Neural cell (in vitro differentiated cells): ENCODE results near the gene CCDC15. TPM values are rescaled to one million over a fixed set of nuclear protein-coding genes. Genes with fewer than 3 reads are reported as not detected.

Experiments used
- H2AFZ ChIP-seq: fragments of 200-600, 300-800 bp; sonication (generic), shearing (Covaris generic); 2 replicates; pipeline ENCODE4 v1.6.0; 2014; ENCODE audit warnings: low read depth, mild to moderate bottlenecking, antibody characterized with exemption, low read length, moderate library complexity
- H3F3A ChIP-seq: fragments of 200-600 bp; shearing (Covaris generic); 2 replicates; pipeline ENCODE4 v1.6.1; 2016; ENCODE audit warnings: mild to moderate bottlenecking, moderate library complexity, mixed read lengths, antibody characterized with exemption, low read length; ENCODE audit not compliant: insufficient read depth, poor library complexity, severe bottlenecking
- H3K27ac ChIP-seq: fragments of 200-600, 300-800 bp; sonication (generic), shearing (Covaris generic); 2 replicates; pipeline ENCODE4 v1.5.1; 2014; ENCODE audit warnings: mild to moderate bottlenecking, low read length, moderate library complexity
- H3K27me3 ChIP-seq: fragments of 300-800, 200-600 bp; sonication (generic), shearing (Covaris generic); 2 replicates; pipeline ENCODE4 v1.6.0; 2014; ENCODE audit warnings: mild to moderate bottlenecking, low read depth, low read length, moderate library complexity; ENCODE audit not compliant: insufficient read depth
- H3K36me3 ChIP-seq: fragments of 300-800, 200-600 bp; sonication (generic), shearing (Covaris generic); 2 replicates; pipeline ENCODE4 v1.5.1; 2014; ENCODE audit warnings: mild to moderate bottlenecking, antibody characterized with exemption, low read length, moderate library complexity; ENCODE audit not compliant: insufficient read depth
- H3K4me2 ChIP-seq: fragments of 300-800, 200-600 bp; sonication (generic), shearing (Covaris generic); 2 replicates; pipeline ENCODE4 v1.6.0; 2014; ENCODE audit warnings: mild to moderate bottlenecking, low read length
- H3K4me3 ChIP-seq: fragments of 300-800, 200-600 bp; sonication (generic), shearing (Covaris generic); 2 replicates; pipeline ENCODE4 v1.5.1; 2014; ENCODE audit warnings: mild to moderate bottlenecking, low read length, moderate library complexity
- H3K79me2 ChIP-seq: fragments of 200-600 bp; shearing (Covaris generic); replicated peaks from 2 replicates; pipeline ENCODE4 v1.6.0; 2014; ENCODE audit warnings: mild to moderate bottlenecking, low read length, moderate library complexity; ENCODE audit not compliant: insufficient read depth
- H3K9ac ChIP-seq: fragments of 300-800, 200-600 bp; sonication (generic), shearing (Covaris generic); 2 replicates; pipeline ENCODE4 v1.6.1; 2016; ENCODE audit warnings: mild to moderate bottlenecking, low read length, mixed read lengths
- H3K9me2 ChIP-seq: fragments of 200-600 bp; shearing (Covaris generic); 2 replicates; pipeline ENCODE4 v1.6.1; 2016; ENCODE audit warnings: mild to moderate bottlenecking, low read length, mixed read lengths; ENCODE audit not compliant: insufficient read depth
- H3K9me3 ChIP-seq: fragments of 200-600, 300-800 bp; sonication (generic), shearing (Covaris generic); 2 replicates; pipeline ENCODE4 v1.6.1; 2016; ENCODE audit warnings: mild to moderate bottlenecking, mixed run types, low read length, moderate library complexity, mixed read lengths
- H4K20me1 ChIP-seq: fragments of 200-600 bp; shearing (Covaris generic); 2 replicates; pipeline ENCODE4 v1.6.1; 2016; ENCODE audit warnings: mild to moderate bottlenecking, mixed run types; ENCODE audit not compliant: insufficient read depth
- EP300 ChIP-seq: fragments of 450-650 bp; conservative IDR thresholded peaks from 2 replicates; pipeline ENCODE4 v1.6.1; 2014; ENCODE audit warnings: antibody characterized with exemption, mild to moderate bottlenecking, moderate library complexity; ENCODE audit not compliant: poor library complexity, severe bottlenecking
- EZH2 ChIP-seq: fragments of 200-600, 300-800 bp; shearing (Covaris generic), sonication (generic); IDR thresholded peaks from 2 replicates; pipeline ENCODE4 v1.6.1; 2014; ENCODE audit warnings: antibody characterized with exemption, low read length, borderline replicate concordance, mild to moderate bottlenecking; ENCODE audit not compliant: insufficient read depth, poor library complexity, severe bottlenecking
- MXI1 ChIP-seq: fragments of 450-650 bp; conservative IDR thresholded peaks from 2 replicates; pipeline ENCODE4 v1.6.1; 2014; ENCODE audit warnings: antibody characterized with exemption, mild to moderate bottlenecking; ENCODE audit not compliant: poor library complexity, severe bottlenecking
- POLR2AphosphoS5 ChIP-seq: IDR thresholded peaks from 2 replicates; pipeline ENCODE4 v1.6.1; 2012
- RAD21 ChIP-seq: fragments of 450-650 bp; conservative IDR thresholded peaks from 2 replicates; pipeline ENCODE4 v1.6.1; 2014; ENCODE audit warnings: antibody characterized with exemption, mild to moderate bottlenecking, moderate library complexity
- REST ChIP-seq: IDR thresholded peaks from 2 replicates; pipeline ENCODE4 v1.6.1; 2012; ENCODE audit warnings: borderline replicate concordance
- SMC3 ChIP-seq: fragments of 450-650 bp; conservative IDR thresholded peaks from 2 replicates; pipeline ENCODE4 v1.6.1; 2014; ENCODE audit warnings: antibody characterized with exemption, mild to moderate bottlenecking, moderate library complexity; ENCODE audit not compliant: poor library complexity
- TAF1 ChIP-seq: IDR thresholded peaks from 2 replicates; pipeline ENCODE4 v1.6.1; 2012; ENCODE audit warnings: low read depth
- polyA plus RNA-seq: library from polyadenylated mRNA; depleted of rRNA; stranded (reverse); fragments of >200 nt; gene quantifications from 2 replicates; pipeline ENCODE4 v1.2.3, GENCODE V29; 2014
- TF ChIP-seq, protein P1 (sequence below): fragments of 450-650 bp; IDR thresholded peaks from 2 replicates; pipeline ENCODE4 v1.5.1; 2014; ENCODE audit warnings: antibody characterized with exemption, mild to moderate bottlenecking, moderate library complexity; ENCODE audit not compliant: poor library complexity, severe bottlenecking

The CCDC15 gene
- polyA plus RNA-seq, 1 donor from 2014 or later: 2.5 TPM

DNA sequence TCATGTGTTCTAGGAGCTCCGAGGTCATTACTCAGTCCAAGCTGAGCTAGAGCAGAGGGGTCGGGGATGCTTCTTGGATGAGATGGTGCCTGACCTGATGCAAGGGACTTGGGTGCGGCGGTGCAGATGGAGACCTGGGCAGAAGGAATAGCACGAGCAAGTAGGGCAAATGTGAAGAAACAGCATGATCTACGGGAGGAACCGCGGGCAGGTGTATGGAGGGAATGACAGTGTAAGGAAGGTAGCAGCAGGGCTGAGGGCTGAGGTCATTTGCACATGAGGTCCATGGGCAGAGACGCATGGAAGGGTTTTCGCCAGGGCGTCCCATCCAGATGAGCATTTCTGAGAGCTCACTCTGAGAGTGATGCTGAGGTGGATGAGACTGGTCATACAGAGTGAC, 124.0 kb downstream of the CCDC15 start:
- no peak for TF ChIP-seq MXI1
- TF ChIP-seq RAD21: no peak
- no peak for TF ChIP-seq EP300
- no peak for TF ChIP-seq SMC3
- TF ChIP-seq, protein P1, sequence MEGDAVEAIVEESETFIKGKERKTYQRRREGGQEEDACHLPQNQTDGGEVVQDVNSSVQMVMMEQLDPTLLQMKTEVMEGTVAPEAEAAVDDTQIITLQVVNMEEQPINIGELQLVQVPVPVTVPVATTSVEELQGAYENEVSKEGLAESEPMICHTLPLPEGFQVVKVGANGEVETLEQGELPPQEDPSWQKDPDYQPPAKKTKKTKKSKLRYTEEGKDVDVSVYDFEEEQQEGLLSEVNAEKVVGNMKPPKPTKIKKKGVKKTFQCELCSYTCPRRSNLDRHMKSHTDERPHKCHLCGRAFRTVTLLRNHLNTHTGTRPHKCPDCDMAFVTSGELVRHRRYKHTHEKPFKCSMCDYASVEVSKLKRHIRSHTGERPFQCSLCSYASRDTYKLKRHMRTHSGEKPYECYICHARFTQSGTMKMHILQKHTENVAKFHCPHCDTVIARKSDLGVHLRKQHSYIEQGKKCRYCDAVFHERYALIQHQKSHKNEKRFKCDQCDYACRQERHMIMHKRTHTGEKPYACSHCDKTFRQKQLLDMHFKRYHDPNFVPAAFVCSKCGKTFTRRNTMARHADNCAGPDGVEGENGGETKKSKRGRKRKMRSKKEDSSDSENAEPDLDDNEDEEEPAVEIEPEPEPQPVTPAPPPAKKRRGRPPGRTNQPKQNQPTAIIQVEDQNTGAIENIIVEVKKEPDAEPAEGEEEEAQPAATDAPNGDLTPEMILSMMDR: no peak
- no peak for TF ChIP-seq EZH2
- TF ChIP-seq POLR2AphosphoS5: no peak
- TF ChIP-seq REST: no peak
- no peak for TF ChIP-seq TAF1
- H3K36me3 ChIP-seq: no peaks in the 10 kb centered on the region
- H3K9ac ChIP-seq: no peak overlapping the region
- no peaks in the 10 kb centered on the region for H3K9me2 ChIP-seq
- H3F3A ChIP-seq: no peaks in the 10 kb centered on the region
- no peaks in the 10 kb centered on the region for H3K27me3 ChIP-seq
- H3K9me3 ChIP-seq: no peaks in the 10 kb centered on the region
- no peak overlapping the region for H2AFZ ChIP-seq
- no peak overlapping the region for H3K4me3 ChIP-seq
- no peaks in the 10 kb centered on the region for H3K79me2 ChIP-seq
- H3K27ac ChIP-seq: no peak overlapping the region
- H4K20me1 ChIP-seq: no peaks in the 10 kb centered on the region
- no peak overlapping the region for H3K4me2 ChIP-seq

GRCh38 chr11:125078516-125079140, 124.6 kb downstream of the CCDC15 start:
- Histone ChIP-seq H3K9ac (no peak overlapping the region), H4K20me1 (no peaks in the 10 kb centered on the region), H3K27me3 (no peaks in the 10 kb centered on the region)

More at GRCh38 chr11:125078516-125079140, 124.6 kb downstream of the CCDC15 start:
- H3K9me3 ChIP-seq: no peaks in the 10 kb centered on the region
- no peak overlapping the region for H2AFZ ChIP-seq
- no peaks in the 10 kb centered on the region for H3F3A ChIP-seq
- H3K4me3 ChIP-seq: no peak overlapping the region
- H3K27ac ChIP-seq: no peak overlapping the region
- no peaks in the 10 kb centered on the region for H3K36me3 ChIP-seq
- no peaks in the 10 kb centered on the region for H3K9me2 ChIP-seq
- no peak for TF ChIP-seq RAD21
- no peak for TF ChIP-seq REST
- no peak for TF ChIP-seq EZH2
- no peaks in the 10 kb centered on the region for H3K79me2 ChIP-seq
- H3K4me2 ChIP-seq: no peak overlapping the region
